Liver (tissue), 3 donors: ENCODE measurements around the gene PSMD14.

Experiments used
- EGR1 ChIP-seq, 2 donors: IDR thresholded peaks; 2 replicates each; pipeline ENCODE4 v1.6.1; 2016 to 2018; ENCODE audit warnings: antibody characterized with exemption in 2 of 2, low read depth in 2 of 2
- GABPA ChIP-seq, 2 donors: IDR thresholded peaks in 1 of 2; conservative IDR thresholded peaks in 1 of 2; 2 replicates each; pipeline ENCODE4 v1.6.1; 2016; ENCODE audit warnings: antibody characterized with exemption in 2 of 2, mild to moderate bottlenecking in 1 of 2, moderate library complexity in 1 of 2
- NR2F2 ChIP-seq: IDR thresholded peaks from 2 replicates; pipeline ENCODE4 v1.6.1; 2016; ENCODE audit warnings: antibody characterized with exemption
- RAD21 ChIP-seq, 2 donors: IDR thresholded peaks; 2 replicates each; pipeline ENCODE4 v1.6.1; 2016; ENCODE audit warnings: antibody characterized with exemption in 2 of 2, mild to moderate bottlenecking in 2 of 2
- RXRA ChIP-seq, 2 donors: IDR thresholded peaks; 2 replicates each; pipeline ENCODE4 v1.6.1; 2017 to 2018; ENCODE audit warnings: antibody characterized with exemption in 2 of 2, mild to moderate bottlenecking in 1 of 2
- SP1 ChIP-seq: IDR thresholded peaks from 2 replicates; pipeline ENCODE4 v1.6.1; 2018; ENCODE audit warnings: antibody characterized with exemption, mild to moderate bottlenecking
- TAF1 ChIP-seq: conservative IDR thresholded peaks from 2 replicates; pipeline ENCODE4 v1.6.1; 2016; ENCODE audit warnings: antibody characterized with exemption, mild to moderate bottlenecking
- TF ChIP-seq, protein P1 (sequence below): fragments of 150-350 bp; IDR thresholded peaks from 2 replicates; pipeline ENCODE4 v1.5.1; 2017; ENCODE audit warnings: improper control_type of control experiment, low read depth, low read length; ENCODE audit not compliant: missing input control
- TF ChIP-seq, protein P2 (sequence below): IDR thresholded peaks from 2 replicates; pipeline ENCODE4 v1.6.1; 2016; ENCODE audit warnings: antibody characterized with exemption
- TF ChIP-seq, protein P3 (sequence below): IDR thresholded peaks from 2 replicates; pipeline ENCODE4 v1.6.1; 2016; ENCODE audit warnings: antibody characterized with exemption, mild to moderate bottlenecking
- TF ChIP-seq, protein P4 (sequence below): IDR thresholded peaks from 2 replicates; pipeline ENCODE4 v1.6.1; 2016; ENCODE audit warnings: antibody characterized with exemption
- TF ChIP-seq, protein P5 (sequence below): IDR thresholded peaks from 2 replicates; pipeline ENCODE4 v1.6.1; 2016; ENCODE audit warnings: antibody characterized with exemption
- donor health status: healthy.
- donor health status: healthy.

DNA sequence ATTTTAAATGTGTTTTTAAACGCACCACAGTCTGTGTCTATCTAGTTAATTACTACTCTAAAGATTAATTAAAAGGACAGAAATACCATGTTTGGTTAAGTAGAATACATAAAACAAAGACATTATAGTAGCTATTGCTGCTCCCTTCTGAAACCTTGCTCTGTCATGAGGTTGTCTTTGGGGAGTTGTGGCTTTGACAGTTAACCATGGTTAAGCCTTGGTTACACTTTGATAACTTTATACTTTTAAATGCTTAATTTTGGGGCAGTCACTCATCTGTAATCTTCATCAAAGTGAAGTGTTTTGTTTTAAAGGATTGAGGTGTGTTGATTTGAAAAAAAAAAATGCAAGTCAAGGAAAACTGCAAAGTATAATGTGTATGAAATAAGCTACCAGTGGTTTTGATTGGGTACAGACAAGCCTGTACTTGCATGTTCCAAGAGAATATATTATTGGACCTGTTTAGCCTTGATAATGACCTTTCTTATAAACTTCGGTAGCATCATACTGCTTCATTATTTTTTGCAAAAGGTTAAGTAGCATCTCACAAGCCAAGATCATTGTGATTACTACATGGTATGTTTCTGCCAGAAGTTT is 78.1 kb downstream of the PSMD14 start:
- TF ChIP-seq, protein P1, sequence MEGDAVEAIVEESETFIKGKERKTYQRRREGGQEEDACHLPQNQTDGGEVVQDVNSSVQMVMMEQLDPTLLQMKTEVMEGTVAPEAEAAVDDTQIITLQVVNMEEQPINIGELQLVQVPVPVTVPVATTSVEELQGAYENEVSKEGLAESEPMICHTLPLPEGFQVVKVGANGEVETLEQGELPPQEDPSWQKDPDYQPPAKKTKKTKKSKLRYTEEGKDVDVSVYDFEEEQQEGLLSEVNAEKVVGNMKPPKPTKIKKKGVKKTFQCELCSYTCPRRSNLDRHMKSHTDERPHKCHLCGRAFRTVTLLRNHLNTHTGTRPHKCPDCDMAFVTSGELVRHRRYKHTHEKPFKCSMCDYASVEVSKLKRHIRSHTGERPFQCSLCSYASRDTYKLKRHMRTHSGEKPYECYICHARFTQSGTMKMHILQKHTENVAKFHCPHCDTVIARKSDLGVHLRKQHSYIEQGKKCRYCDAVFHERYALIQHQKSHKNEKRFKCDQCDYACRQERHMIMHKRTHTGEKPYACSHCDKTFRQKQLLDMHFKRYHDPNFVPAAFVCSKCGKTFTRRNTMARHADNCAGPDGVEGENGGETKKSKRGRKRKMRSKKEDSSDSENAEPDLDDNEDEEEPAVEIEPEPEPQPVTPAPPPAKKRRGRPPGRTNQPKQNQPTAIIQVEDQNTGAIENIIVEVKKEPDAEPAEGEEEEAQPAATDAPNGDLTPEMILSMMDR, result no peak
- TF ChIP-seq GABPA (IDR thresholded peaks at IDR 0.05 in 1 of 2, conservative IDR thresholded peaks at IDR 0.05 in 1 of 2), result no peak
- TF ChIP-seq, protein P2, sequence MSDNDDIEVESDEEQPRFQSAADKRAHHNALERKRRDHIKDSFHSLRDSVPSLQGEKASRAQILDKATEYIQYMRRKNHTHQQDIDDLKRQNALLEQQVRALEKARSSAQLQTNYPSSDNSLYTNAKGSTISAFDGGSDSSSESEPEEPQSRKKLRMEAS, result no peak
- TF ChIP-seq, protein P3, sequence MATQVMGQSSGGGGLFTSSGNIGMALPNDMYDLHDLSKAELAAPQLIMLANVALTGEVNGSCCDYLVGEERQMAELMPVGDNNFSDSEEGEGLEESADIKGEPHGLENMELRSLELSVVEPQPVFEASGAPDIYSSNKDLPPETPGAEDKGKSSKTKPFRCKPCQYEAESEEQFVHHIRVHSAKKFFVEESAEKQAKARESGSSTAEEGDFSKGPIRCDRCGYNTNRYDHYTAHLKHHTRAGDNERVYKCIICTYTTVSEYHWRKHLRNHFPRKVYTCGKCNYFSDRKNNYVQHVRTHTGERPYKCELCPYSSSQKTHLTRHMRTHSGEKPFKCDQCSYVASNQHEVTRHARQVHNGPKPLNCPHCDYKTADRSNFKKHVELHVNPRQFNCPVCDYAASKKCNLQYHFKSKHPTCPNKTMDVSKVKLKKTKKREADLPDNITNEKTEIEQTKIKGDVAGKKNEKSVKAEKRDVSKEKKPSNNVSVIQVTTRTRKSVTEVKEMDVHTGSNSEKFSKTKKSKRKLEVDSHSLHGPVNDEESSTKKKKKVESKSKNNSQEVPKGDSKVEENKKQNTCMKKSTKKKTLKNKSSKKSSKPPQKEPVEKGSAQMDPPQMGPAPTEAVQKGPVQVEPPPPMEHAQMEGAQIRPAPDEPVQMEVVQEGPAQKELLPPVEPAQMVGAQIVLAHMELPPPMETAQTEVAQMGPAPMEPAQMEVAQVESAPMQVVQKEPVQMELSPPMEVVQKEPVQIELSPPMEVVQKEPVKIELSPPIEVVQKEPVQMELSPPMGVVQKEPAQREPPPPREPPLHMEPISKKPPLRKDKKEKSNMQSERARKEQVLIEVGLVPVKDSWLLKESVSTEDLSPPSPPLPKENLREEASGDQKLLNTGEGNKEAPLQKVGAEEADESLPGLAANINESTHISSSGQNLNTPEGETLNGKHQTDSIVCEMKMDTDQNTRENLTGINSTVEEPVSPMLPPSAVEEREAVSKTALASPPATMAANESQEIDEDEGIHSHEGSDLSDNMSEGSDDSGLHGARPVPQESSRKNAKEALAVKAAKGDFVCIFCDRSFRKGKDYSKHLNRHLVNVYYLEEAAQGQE, result no peak
- no peak for TF ChIP-seq SP1
- TF ChIP-seq TAF1, result no peak
- no peak for TF ChIP-seq RXRA (IDR thresholded peaks at IDR 0.05)
- TF ChIP-seq, protein P4, sequence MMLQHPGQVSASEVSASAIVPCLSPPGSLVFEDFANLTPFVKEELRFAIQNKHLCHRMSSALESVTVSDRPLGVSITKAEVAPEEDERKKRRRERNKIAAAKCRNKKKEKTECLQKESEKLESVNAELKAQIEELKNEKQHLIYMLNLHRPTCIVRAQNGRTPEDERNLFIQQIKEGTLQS, result no peak
- no peak for TF ChIP-seq NR2F2
- no peak for TF ChIP-seq RAD21 (IDR thresholded peaks at IDR 0.05)
- TF ChIP-seq EGR1 (IDR thresholded peaks at IDR 0.05; ENCODE audit: low read depth in 2 of 2), result no peak
- TF ChIP-seq, protein P5, sequence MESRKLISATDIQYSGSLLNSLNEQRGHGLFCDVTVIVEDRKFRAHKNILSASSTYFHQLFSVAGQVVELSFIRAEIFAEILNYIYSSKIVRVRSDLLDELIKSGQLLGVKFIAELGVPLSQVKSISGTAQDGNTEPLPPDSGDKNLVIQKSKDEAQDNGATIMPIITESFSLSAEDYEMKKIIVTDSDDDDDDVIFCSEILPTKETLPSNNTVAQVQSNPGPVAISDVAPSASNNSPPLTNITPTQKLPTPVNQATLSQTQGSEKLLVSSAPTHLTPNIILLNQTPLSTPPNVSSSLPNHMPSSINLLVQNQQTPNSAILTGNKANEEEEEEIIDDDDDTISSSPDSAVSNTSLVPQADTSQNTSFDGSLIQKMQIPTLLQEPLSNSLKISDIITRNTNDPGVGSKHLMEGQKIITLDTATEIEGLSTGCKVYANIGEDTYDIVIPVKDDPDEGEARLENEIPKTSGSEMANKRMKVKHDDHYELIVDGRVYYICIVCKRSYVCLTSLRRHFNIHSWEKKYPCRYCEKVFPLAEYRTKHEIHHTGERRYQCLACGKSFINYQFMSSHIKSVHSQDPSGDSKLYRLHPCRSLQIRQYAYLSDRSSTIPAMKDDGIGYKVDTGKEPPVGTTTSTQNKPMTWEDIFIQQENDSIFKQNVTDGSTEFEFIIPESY, result no peak
